Neural cell (in vitro differentiated cells): ENCODE data around the gene ERBB4. TPM values are rescaled to one million over a fixed set of nuclear protein-coding genes. Genes with fewer than 3 reads are reported as not detected.

Experiments
- H2AFZ ChIP-seq: fragments of 200-600, 300-800 bp; sonication (generic), shearing (Covaris generic); 2 replicates; pipeline ENCODE4 v1.6.0; 2014; ENCODE audit warnings: low read depth, mild to moderate bottlenecking, antibody characterized with exemption, low read length, moderate library complexity
- H3F3A ChIP-seq: fragments of 200-600 bp; shearing (Covaris generic); 2 replicates; pipeline ENCODE4 v1.6.1; 2016; ENCODE audit warnings: mild to moderate bottlenecking, moderate library complexity, mixed read lengths, antibody characterized with exemption, low read length; ENCODE audit not compliant: insufficient read depth, poor library complexity, severe bottlenecking
- H3K27ac ChIP-seq: fragments of 200-600, 300-800 bp; sonication (generic), shearing (Covaris generic); 2 replicates; pipeline ENCODE4 v1.5.1; 2014; ENCODE audit warnings: mild to moderate bottlenecking, low read length, moderate library complexity
- H3K27me3 ChIP-seq: fragments of 300-800, 200-600 bp; sonication (generic), shearing (Covaris generic); 2 replicates; pipeline ENCODE4 v1.6.0; 2014; ENCODE audit warnings: mild to moderate bottlenecking, low read depth, low read length, moderate library complexity; ENCODE audit not compliant: insufficient read depth
- H3K36me3 ChIP-seq: fragments of 300-800, 200-600 bp; sonication (generic), shearing (Covaris generic); 2 replicates; pipeline ENCODE4 v1.5.1; 2014; ENCODE audit warnings: mild to moderate bottlenecking, antibody characterized with exemption, low read length, moderate library complexity; ENCODE audit not compliant: insufficient read depth
- H3K4me2 ChIP-seq: fragments of 300-800, 200-600 bp; sonication (generic), shearing (Covaris generic); 2 replicates; pipeline ENCODE4 v1.6.0; 2014; ENCODE audit warnings: mild to moderate bottlenecking, low read length
- H3K4me3 ChIP-seq: fragments of 300-800, 200-600 bp; sonication (generic), shearing (Covaris generic); 2 replicates; pipeline ENCODE4 v1.5.1; 2014; ENCODE audit warnings: mild to moderate bottlenecking, low read length, moderate library complexity
- H3K79me2 ChIP-seq: fragments of 200-600 bp; shearing (Covaris generic); replicated peaks from 2 replicates; pipeline ENCODE4 v1.6.0; 2014; ENCODE audit warnings: mild to moderate bottlenecking, low read length, moderate library complexity; ENCODE audit not compliant: insufficient read depth
- H3K9ac ChIP-seq: fragments of 300-800, 200-600 bp; sonication (generic), shearing (Covaris generic); 2 replicates; pipeline ENCODE4 v1.6.1; 2016; ENCODE audit warnings: mild to moderate bottlenecking, low read length, mixed read lengths
- H3K9me2 ChIP-seq: fragments of 200-600 bp; shearing (Covaris generic); 2 replicates; pipeline ENCODE4 v1.6.1; 2016; ENCODE audit warnings: mild to moderate bottlenecking, low read length, mixed read lengths; ENCODE audit not compliant: insufficient read depth
- H3K9me3 ChIP-seq: fragments of 200-600, 300-800 bp; sonication (generic), shearing (Covaris generic); 2 replicates; pipeline ENCODE4 v1.6.1; 2016; ENCODE audit warnings: mild to moderate bottlenecking, mixed run types, low read length, moderate library complexity, mixed read lengths
- H4K20me1 ChIP-seq: fragments of 200-600 bp; shearing (Covaris generic); 2 replicates; pipeline ENCODE4 v1.6.1; 2016; ENCODE audit warnings: mild to moderate bottlenecking, mixed run types; ENCODE audit not compliant: insufficient read depth
- CTCF ChIP-seq: fragments of 450-650 bp; IDR thresholded peaks from 2 replicates; pipeline ENCODE4 v1.5.1; 2014; ENCODE audit warnings: antibody characterized with exemption, mild to moderate bottlenecking, moderate library complexity; ENCODE audit not compliant: poor library complexity, severe bottlenecking
- EP300 ChIP-seq: fragments of 450-650 bp; conservative IDR thresholded peaks from 2 replicates; pipeline ENCODE4 v1.6.1; 2014; ENCODE audit warnings: antibody characterized with exemption, mild to moderate bottlenecking, moderate library complexity; ENCODE audit not compliant: poor library complexity, severe bottlenecking
- EZH2 ChIP-seq: fragments of 200-600, 300-800 bp; shearing (Covaris generic), sonication (generic); IDR thresholded peaks from 2 replicates; pipeline ENCODE4 v1.6.1; 2014; ENCODE audit warnings: antibody characterized with exemption, low read length, borderline replicate concordance, mild to moderate bottlenecking; ENCODE audit not compliant: insufficient read depth, poor library complexity, severe bottlenecking
- MXI1 ChIP-seq: fragments of 450-650 bp; conservative IDR thresholded peaks from 2 replicates; pipeline ENCODE4 v1.6.1; 2014; ENCODE audit warnings: antibody characterized with exemption, mild to moderate bottlenecking; ENCODE audit not compliant: poor library complexity, severe bottlenecking
- POLR2AphosphoS5 ChIP-seq: IDR thresholded peaks from 2 replicates; pipeline ENCODE4 v1.6.1; 2012
- RAD21 ChIP-seq: fragments of 450-650 bp; conservative IDR thresholded peaks from 2 replicates; pipeline ENCODE4 v1.6.1; 2014; ENCODE audit warnings: antibody characterized with exemption, mild to moderate bottlenecking, moderate library complexity
- REST ChIP-seq: IDR thresholded peaks from 2 replicates; pipeline ENCODE4 v1.6.1; 2012; ENCODE audit warnings: borderline replicate concordance
- SMC3 ChIP-seq: fragments of 450-650 bp; conservative IDR thresholded peaks from 2 replicates; pipeline ENCODE4 v1.6.1; 2014; ENCODE audit warnings: antibody characterized with exemption, mild to moderate bottlenecking, moderate library complexity; ENCODE audit not compliant: poor library complexity
- TAF1 ChIP-seq: IDR thresholded peaks from 2 replicates; pipeline ENCODE4 v1.6.1; 2012; ENCODE audit warnings: low read depth
- polyA plus RNA-seq: library from polyadenylated mRNA; depleted of rRNA; stranded (reverse); fragments of >200 nt; gene quantifications from 2 replicates; pipeline ENCODE4 v1.2.3, GENCODE V29; 2014

ERBB4 gene
- polyA plus RNA-seq, 1 donor from 2014 or later: 0.69 TPM

- no peaks in the 10 kb centered on the region for H4K20me1 ChIP-seq
- H3K4me3 ChIP-seq: no peak overlapping the region
- H3K27ac ChIP-seq: no peak overlapping the region
- no peak overlapping the region for H2AFZ ChIP-seq
- no peak for TF ChIP-seq RAD21
- TF ChIP-seq SMC3: no peak
- no peak for TF ChIP-seq MXI1
- TF ChIP-seq EP300: no peak
- no peak for TF ChIP-seq POLR2AphosphoS5
- no peak for TF ChIP-seq TAF1
- TF ChIP-seq EZH2: no peak
- TF ChIP-seq CTCF: no peak
- H3K4me2 ChIP-seq: no peak overlapping the region
- no peaks in the 10 kb centered on the region for H3K36me3 ChIP-seq
- no peak overlapping the region for H3K9ac ChIP-seq
- no peaks in the 10 kb centered on the region for H3K27me3 ChIP-seq
- no peaks in the 10 kb centered on the region for H3F3A ChIP-seq
- peaks cover 6% of the 10 kb centered on the region for H3K9me3 ChIP-seq
- H3K9me2 ChIP-seq: no peaks in the 10 kb centered on the region
- H3K79me2 ChIP-seq: no peaks in the 10 kb centered on the region
These were observed 1170.9 kb downstream of the ERBB4 start for GRCh38 chr2:211367711-211368110.

GRCh38 chr2:211367293-211367692, 1171.3 kb downstream of the ERBB4 start:
- Histone ChIP-seq H3K27ac (no peak overlapping the region), H3K27me3 (no peaks in the 10 kb centered on the region), H3F3A (no peaks in the 10 kb centered on the region), H3K4me2 (no peak overlapping the region), H4K20me1 (no peaks in the 10 kb centered on the region), H3K4me3 (no peak overlapping the region), H3K9me2 (no peaks in the 10 kb centered on the region), H3K79me2 (no peaks in the 10 kb centered on the region), H2AFZ (no peak overlapping the region), H3K9ac (no peak overlapping the region), H3K36me3 (no peaks in the 10 kb centered on the region), H3K9me3 (peaks cover 6% of the 10 kb centered on the region)
- TF ChIP-seq EP300: no peak
- no peak for TF ChIP-seq REST
- no peak for TF ChIP-seq EZH2
- no peak for TF ChIP-seq RAD21
- TF ChIP-seq TAF1: no peak

GRCh38 chr2:211364911-211365310, 1173.7 kb downstream of the ERBB4 start:
- Histone ChIP-seq H2AFZ (no peak overlapping the region), H3K27me3 (no peaks in the 10 kb centered on the region), H3K36me3 (no peaks in the 10 kb centered on the region), H3F3A (no peaks in the 10 kb centered on the region), H3K9me2 (no peaks in the 10 kb centered on the region), H3K4me3 (no peak overlapping the region), H4K20me1 (no peaks in the 10 kb centered on the region), H3K9me3 (peaks cover 6% of the 10 kb centered on the region), H3K27ac (no peak overlapping the region), H3K79me2 (no peaks in the 10 kb centered on the region), H3K4me2 (no peak overlapping the region), H3K9ac (no peak overlapping the region)
- TF ChIP-seq TAF1 (no peak), REST (no peak), SMC3 (no peak), POLR2AphosphoS5 (no peak), RAD21 (no peak), EZH2 (no peak), EP300 (no peak), MXI1 (no peak), CTCF (no peak)
